HG03442 (cell line): ENCODE measurements around the gene SLCO2B1.
"Not testable (repeated sequence)": the region's sequence is repeated elsewhere in the genome, so short reads cannot be mapped to it uniquely, and the experiment has no call there.

Source experiments
- ATAC-seq: cut with Tn5 transposase; IDR thresholded peaks from one replicate; pipeline ENCODE4 v1.9.1; 2021; ENCODE audit warnings: mild to moderate bottlenecking, moderate library complexity; ENCODE audit not compliant: unreplicated experiment

SLCO2B1 gene

GRCh38 chr11:75150879-75151278 lies at the start of gene SLCO2B1:
SLCO2B1 (plus strand) TSS chr11:75151107; CDS start chr11:75151382, 275 bp downstream.
- no peak for ATAC-seq

GRCh38 chr11:75101424-75102128 lies 49.3 kb upstream of the SLCO2B1 start:
- no peak for ATAC-seq

DNA sequence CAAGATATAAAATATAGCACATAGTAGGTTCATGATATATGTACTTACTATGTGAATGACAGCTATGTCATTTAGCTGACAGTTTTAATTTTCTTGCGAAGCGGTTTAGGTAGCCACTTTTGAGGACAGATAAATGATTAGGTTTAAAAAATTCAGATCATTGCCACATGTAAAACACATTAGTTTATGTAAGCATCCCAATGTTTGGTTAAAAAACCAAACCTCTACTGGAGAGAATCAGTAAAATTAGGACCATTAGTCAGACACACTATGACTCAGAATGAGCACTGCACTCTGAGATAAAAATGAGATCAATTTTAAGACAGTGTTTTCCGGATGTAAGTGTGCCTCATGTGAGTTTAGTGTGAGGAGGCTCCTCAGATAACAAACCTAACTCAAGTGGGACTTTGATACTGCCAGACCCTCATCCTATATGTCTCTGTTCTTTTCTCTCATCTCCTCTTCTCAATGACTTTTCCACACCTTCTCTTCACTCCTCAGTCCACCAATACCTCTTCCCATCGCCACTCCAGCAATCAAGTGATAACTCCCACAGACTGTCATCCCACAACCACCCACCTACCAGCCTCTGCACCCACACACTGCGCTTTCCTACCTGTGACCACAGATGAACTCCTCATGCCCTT lies 47.4 kb upstream of the SLCO2B1 start:
- peak; percentile 41 for ATAC-seq

GRCh38 chr11:75105462-75105925 lies 45.4 kb upstream of the SLCO2B1 start:
- no peak for ATAC-seq

GRCh38 chr11:75105967-75106681 lies 44.8 kb upstream of the SLCO2B1 start:
- not testable (repeated sequence) for ATAC-seq

DNA sequence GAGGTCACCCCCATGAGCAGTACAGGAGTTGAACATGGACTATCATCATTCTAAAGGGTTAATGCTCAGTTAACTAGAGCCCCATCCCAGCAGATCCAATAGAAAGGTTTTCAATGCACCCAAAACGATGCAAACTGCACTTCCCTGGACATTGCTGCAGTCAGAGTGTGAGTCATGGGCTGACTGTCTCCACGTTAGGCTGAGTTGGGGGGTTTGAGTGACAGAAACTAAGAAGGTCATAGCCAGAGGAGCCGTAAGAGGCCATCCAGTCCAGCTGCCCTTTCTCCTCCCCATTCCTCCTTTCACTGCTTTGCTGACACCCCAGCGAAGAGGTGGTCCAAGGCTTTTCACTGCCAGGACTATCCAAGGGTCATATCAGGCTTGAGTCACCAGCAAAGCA lies 43.7 kb upstream of the SLCO2B1 start:
- ATAC-seq, result no peak

DNA sequence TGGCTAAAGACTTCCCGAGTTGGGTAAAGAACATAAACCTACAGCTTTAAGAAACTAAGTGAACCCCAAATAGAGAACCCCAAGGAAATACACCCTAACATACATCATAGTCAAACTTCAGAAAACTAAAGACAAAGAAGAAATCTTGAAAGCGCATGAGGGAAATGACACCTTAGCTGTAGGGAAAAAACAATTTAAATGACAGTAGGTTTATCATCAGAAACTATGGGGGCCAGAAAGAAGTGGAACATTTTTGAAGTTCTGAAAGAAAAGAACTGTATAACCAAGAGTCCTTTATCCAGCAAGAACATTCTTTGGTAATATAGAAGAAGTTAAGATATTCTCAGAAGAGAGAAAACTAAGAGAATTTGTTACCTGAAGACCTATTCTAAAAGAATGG lies 38.7 kb upstream of the SLCO2B1 start:
- no peak for ATAC-seq

DNA sequence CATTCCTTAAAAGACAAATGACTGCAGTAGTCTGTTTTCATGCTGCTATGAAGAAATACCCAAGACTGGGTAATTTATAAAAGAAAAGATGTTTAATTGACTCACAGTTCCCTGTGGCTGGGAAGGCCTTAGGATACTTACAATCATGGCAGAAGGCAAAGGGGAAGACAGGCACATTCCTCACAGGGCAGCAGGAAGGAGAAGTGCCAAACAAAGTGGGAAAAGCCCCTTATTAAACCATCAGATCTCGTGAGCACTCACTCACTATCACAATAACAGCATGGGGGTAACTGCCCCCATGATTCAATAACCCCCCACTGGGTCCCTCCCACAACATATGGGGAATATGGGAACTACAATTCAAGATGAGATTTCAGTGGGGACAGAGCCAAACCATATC lies 37.9 kb upstream of the SLCO2B1 start:
- ATAC-seq, result no peak

DNA sequence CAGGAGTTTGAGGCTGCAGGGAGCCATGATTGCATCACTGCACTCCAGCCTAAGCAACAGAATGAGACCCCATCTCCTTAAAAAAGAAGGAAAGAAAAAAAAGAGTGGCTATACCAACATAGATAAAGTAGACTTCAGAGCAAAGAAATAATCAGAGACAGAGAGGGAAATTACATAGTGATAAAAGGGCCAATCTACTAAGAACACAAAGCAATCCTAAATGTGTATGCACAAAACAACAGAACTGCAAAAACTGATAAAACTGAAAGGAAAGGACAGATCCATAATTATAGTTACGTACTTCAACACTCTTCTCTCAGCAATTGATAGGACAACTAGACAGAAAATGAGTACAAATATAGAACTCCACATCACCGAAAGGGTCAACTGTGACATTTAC lies 36.4 kb upstream of the SLCO2B1 start:
- no peak for ATAC-seq

- ATAC-seq, result no peak
These were observed 32.3 kb upstream of the SLCO2B1 start for GRCh38 chr11:75118577-75118976.

- no peak for ATAC-seq
These were observed 24.3 kb upstream of the SLCO2B1 start for GRCh38 chr11:75126564-75126963.

DNA sequence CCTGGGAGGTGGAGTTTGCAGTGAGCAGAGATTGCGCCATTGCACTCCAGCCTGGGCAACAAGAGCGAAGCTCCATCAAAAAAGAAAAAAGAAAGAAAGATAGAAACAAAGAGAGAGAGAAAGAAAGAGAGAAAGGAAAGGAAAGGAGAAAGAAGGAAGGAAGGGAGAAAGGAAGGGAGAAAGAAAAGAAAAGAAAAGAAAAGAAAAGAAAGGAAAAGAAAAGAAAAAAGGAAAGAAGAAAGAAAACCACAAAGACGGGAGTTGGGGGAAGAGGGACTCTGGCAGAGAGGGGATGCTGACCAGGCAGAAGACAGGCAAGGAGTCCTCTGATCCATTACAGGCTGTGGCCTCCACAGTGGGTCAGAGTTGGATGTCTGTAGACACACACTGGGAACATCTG lies 18.8 kb upstream of the SLCO2B1 start:
- no peak for ATAC-seq

- no peak for ATAC-seq
These were observed 16.9 kb upstream of the SLCO2B1 start for GRCh38 chr11:75133976-75134375.

DNA sequence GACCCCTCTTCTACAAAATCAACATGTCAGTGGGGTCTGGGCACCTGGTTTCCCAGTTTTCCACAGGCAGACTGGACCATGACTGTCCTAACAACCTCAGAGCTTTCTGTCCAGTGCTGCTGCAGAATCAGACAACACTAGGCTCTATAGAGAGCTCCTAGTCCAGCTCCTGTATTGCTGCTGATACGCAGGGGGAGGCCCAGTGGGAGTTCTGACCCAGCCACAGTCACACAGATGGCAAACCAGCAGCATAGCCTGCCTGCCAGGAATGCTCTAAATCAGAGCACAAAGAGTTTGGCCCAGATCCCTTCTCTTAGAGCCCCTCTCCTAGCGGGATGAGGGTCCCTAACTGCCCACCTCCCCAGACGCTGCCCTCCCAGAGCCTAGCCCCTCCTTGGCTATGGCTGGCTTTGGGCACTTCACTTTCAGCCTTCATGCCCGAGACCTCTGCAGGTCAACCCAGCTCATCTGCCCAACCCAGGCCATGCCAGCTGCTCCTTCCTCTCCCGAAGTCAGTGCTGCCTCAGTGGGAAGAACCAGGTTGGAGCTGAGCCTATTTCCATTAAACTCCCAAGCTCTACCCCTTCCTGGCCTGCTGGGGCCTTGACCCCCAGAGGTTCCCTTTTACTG lies 15.8 kb upstream of the SLCO2B1 start:
- no peak for ATAC-seq

GRCh38 chr11:75135651-75136050 lies 15.3 kb upstream of the SLCO2B1 start:
- ATAC-seq, result no peak

DNA sequence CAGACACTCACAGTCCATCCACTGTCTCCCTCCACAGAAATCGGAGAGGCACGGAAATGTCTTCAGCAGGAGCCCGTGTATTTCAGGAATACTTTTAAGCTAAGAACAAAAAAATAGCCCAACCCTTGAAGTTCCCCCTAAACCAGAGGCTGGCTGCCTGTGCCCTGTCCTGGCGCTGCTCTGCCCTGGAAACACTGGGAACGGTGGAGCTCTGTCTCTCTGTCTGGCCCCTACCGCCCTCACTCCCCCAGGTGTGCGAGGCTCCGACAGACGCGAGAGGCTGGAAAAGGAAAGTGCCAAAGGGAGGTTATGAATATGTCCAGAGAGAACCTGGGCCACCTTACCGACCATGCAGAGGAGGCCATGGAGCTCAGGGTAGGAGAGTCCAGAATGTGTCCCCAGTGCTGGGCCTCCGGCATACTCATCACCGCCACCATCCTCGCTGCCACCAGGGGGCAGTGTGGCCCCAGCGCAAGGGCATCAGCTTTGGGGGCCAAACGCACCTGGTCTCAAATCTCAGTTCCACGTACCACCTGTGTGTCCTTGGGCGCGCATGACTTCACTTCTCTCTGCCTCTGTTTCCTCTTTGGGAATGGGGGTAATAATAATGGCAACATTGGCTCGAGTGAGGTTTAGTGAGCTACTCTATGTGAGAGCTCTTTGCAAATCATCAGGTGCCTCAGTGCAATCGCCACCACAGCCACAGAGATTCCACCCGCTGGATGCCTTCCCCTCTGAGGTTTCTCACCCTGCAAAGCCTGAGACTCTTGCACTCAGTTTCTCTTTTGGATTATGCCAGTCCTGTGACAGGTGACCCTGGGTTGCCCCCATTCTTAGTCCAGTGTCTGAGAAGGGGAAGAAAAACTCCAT lies 10.4 kb upstream of the SLCO2B1 start:
- ATAC-seq, result peak; percentile 41

DNA sequence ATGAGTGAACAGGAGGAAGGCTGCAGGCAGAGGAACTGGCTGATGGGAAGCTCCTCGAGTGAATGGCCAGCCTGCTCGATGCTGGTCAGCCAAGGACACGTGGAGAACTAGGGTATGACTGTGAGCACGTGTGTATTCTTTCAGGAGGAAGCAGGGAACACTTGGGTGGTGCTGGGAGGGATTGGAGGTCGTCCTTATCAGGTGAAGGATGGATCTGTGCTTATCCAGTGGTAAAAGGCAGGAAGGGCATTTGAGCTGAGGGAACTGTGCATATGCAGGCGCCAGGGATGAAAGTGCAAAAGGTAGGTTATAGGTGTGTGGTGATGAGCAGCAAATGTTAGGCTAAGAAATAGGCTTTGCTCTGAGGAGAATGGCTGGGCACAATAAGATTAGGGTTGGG lies 9.7 kb upstream of the SLCO2B1 start:
- no peak for ATAC-seq

- ATAC-seq, result peak; percentile 61
These were observed 8.0 kb upstream of the SLCO2B1 start for GRCh38 chr11:75142714-75143419.

- ATAC-seq, result no peak
These were observed 7.5 kb upstream of the SLCO2B1 start for GRCh38 chr11:75143420-75143731.

- no peak for ATAC-seq
These were observed 6.2 kb upstream of the SLCO2B1 start for GRCh38 chr11:75144716-75145014.
